HUES6 (cell line): ENCODE data around the gene C1orf105.
"Not testable (repeated sequence)": the region's sequence is repeated elsewhere in the genome, so short reads cannot be mapped to it uniquely, and the experiment has no call there.

Experiments
- H3K27ac ChIP-seq: 2 replicates; pipeline ENCODE4 v1.7.0; 2013; ENCODE audit warnings: low read depth, mild to moderate bottlenecking, low read length, inconsistent platforms
- H3K27me3 ChIP-seq: 2 replicates; pipeline ENCODE4 v1.6.1; 2013; ENCODE audit warnings: low read length; ENCODE audit not compliant: control insufficient read depth, insufficient read depth
- H3K36me3 ChIP-seq: 2 replicates; pipeline ENCODE4 v1.6.1; 2013; ENCODE audit warnings: low read length; ENCODE audit not compliant: control insufficient read depth, insufficient read depth
- H3K4me1 ChIP-seq: 2 replicates; pipeline ENCODE4 v1.6.1; 2013; ENCODE audit warnings: low read length; ENCODE audit not compliant: control insufficient read depth, insufficient read depth
- H3K4me3 ChIP-seq: 2 replicates; pipeline ENCODE4 v1.5.1; 2013; ENCODE audit warnings: low read depth, low read length
- H3K9ac ChIP-seq: one replicate; pipeline ENCODE4 v1.6.1; 2013; ENCODE audit warnings: mild to moderate bottlenecking, low read length
- H3K9me3 ChIP-seq: 2 replicates; pipeline ENCODE4 v1.6.1; 2013; ENCODE audit warnings: low read depth, low read length; ENCODE audit not compliant: control insufficient read depth, insufficient read depth

C1orf105 gene

GRCh38 chr1:172487550-172487949, 67.1 kb downstream of the C1orf105 start:
- H3K27me3 ChIP-seq = no peaks in the 10 kb centered on the region; the same call in 1 of the 2 replicates

GRCh38 chr1:172488393-172488792, 67.9 kb downstream of the C1orf105 start:
- H3K27me3 ChIP-seq = no peaks in the 10 kb centered on the region; the same call in 1 of the 2 replicates
- H3K4me3 ChIP-seq = no peak overlapping the region
- no peaks in the 10 kb centered on the region for H3K36me3 ChIP-seq
- no peaks in the 10 kb centered on the region for H3K4me1 ChIP-seq
- H3K9ac ChIP-seq = no peak overlapping the region
- no peak overlapping the region for H3K27ac ChIP-seq
- no peaks in the 10 kb centered on the region for H3K9me3 ChIP-seq

More at GRCh38 chr1:172487550-172487949, 67.1 kb downstream of the C1orf105 start:
- H3K27ac ChIP-seq = no peak overlapping the region
- no peaks in the 10 kb centered on the region for H3K9me3 ChIP-seq
- no peak overlapping the region for H3K4me3 ChIP-seq
- H3K9ac ChIP-seq = no peak overlapping the region
- H3K4me1 ChIP-seq = no peaks in the 10 kb centered on the region
- H3K36me3 ChIP-seq = no peaks in the 10 kb centered on the region

- Histone ChIP-seq H3K27me3 (no peaks in the 10 kb centered on the region; the same call in 1 of the 2 replicates), H3K9ac (no peak overlapping the region), H3K9me3 (no peaks in the 10 kb centered on the region), H3K4me3 (no peak overlapping the region), H3K4me1 (no peaks in the 10 kb centered on the region), H3K36me3 (no peaks in the 10 kb centered on the region), H3K27ac (no peak overlapping the region)
Observed at GRCh38 chr1:172489847-172490246, 69.4 kb downstream of the C1orf105 start.

- Histone ChIP-seq H3K4me1 (peaks cover 10% of the 10 kb centered on the region), H3K36me3 (no peaks in the 10 kb centered on the region), H3K4me3 (no peak overlapping the region), H3K27me3 (no peaks in the 10 kb centered on the region; the same call in 1 of the 2 replicates), H3K9ac (no peak overlapping the region), H3K27ac (no peak overlapping the region), H3K9me3 (no peaks in the 10 kb centered on the region)
Observed at GRCh38 chr1:172492421-172492820, 71.9 kb downstream of the C1orf105 start.

- Histone ChIP-seq H3K4me1 (peaks cover 18% of the 10 kb centered on the region), H3K27ac (no peak overlapping the region), H3K36me3 (no peaks in the 10 kb centered on the region), H3K9ac (no peak overlapping the region), H3K4me3 (no peak overlapping the region), H3K27me3 (no peaks in the 10 kb centered on the region; the same call in 1 of the 2 replicates), H3K9me3 (no peaks in the 10 kb centered on the region)
Observed at GRCh38 chr1:172494166-172494565, 73.7 kb downstream of the C1orf105 start.

GRCh38 chr1:172496127-172496526, 75.6 kb downstream of the C1orf105 start:
- H3K4me1 ChIP-seq = peaks cover 22% of the 10 kb centered on the region
- H3K27me3 ChIP-seq, H3K9me3 ChIP-seq, H3K4me3 ChIP-seq, H3K9ac ChIP-seq, H3K36me3 ChIP-seq, H3K27ac ChIP-seq: not testable (repeated sequence)

GRCh38 chr1:172496678-172497077, 76.2 kb downstream of the C1orf105 start:
- no peaks in the 10 kb centered on the region for H3K9me3 ChIP-seq
- no peak overlapping the region for H3K4me3 ChIP-seq
- H3K9ac ChIP-seq = no peak overlapping the region
- no peak overlapping the region for H3K27ac ChIP-seq
- peaks cover 22% of the 10 kb centered on the region for H3K4me1 ChIP-seq
- H3K36me3 ChIP-seq = no peaks in the 10 kb centered on the region
- no peaks in the 10 kb centered on the region; the same call in 1 of the 2 replicates for H3K27me3 ChIP-seq

- no peak overlapping the region for H3K4me3 ChIP-seq
- H3K9ac ChIP-seq = no peak overlapping the region
- H3K27me3 ChIP-seq = no peaks in the 10 kb centered on the region
- H3K9me3 ChIP-seq = no peaks in the 10 kb centered on the region
- H3K27ac ChIP-seq = no peak overlapping the region
- H3K36me3 ChIP-seq = no peaks in the 10 kb centered on the region
- H3K4me1 ChIP-seq = peaks cover 22% of the 10 kb centered on the region
Observed at GRCh38 chr1:172497230-172497629, 76.7 kb downstream of the C1orf105 start.

GRCh38 chr1:172498857-172499256, 78.4 kb downstream of the C1orf105 start:
- no peaks in the 10 kb centered on the region for H3K9me3 ChIP-seq
- H3K27ac ChIP-seq = no peak overlapping the region
- H3K36me3 ChIP-seq = no peaks in the 10 kb centered on the region

GRCh38 chr1:172499636-172500141, 79.2 kb downstream of the C1orf105 start:
- H3K27ac ChIP-seq = no peak overlapping the region
- no peaks in the 10 kb centered on the region for H3K36me3 ChIP-seq
- H3K4me1 ChIP-seq = peaks cover 22% of the 10 kb centered on the region
- H3K27me3 ChIP-seq = no peaks in the 10 kb centered on the region
- H3K9ac ChIP-seq = no peak overlapping the region
- no peak overlapping the region for H3K4me3 ChIP-seq
- no peaks in the 10 kb centered on the region for H3K9me3 ChIP-seq

More at GRCh38 chr1:172498857-172499256, 78.4 kb downstream of the C1orf105 start:
- Histone ChIP-seq H3K4me3 (no peak overlapping the region), H3K9ac (no peak overlapping the region), H3K4me1 (peaks cover 22% of the 10 kb centered on the region), H3K27me3 (no peaks in the 10 kb centered on the region)

GRCh38 chr1:172500207-172500606, 79.7 kb downstream of the C1orf105 start:
- Histone ChIP-seq H3K9me3 (no peaks in the 10 kb centered on the region), H3K9ac (no peak overlapping the region), H3K4me3 (no peak overlapping the region), H3K36me3 (no peaks in the 10 kb centered on the region), H3K4me1 (peaks cover 22% of the 10 kb centered on the region), H3K27ac (no peak overlapping the region), H3K27me3 (no peaks in the 10 kb centered on the region)
